Nephron (organoid): ENCODE data around the gene EPHB2.

Experiments
- H3K27ac Mint-ChIP-seq, 3 experiments: 2 replicates each; pipeline ENCODE4 v1.8.0; 2020; ENCODE audit warnings: mixed read lengths in 3 of 3, mild to moderate bottlenecking in 2 of 3, moderate library complexity in 1 of 3
- H3K27me3 Mint-ChIP-seq: 2 replicates; pipeline ENCODE4 v1.8.0; 2021; ENCODE audit warnings: low read depth, mild to moderate bottlenecking, moderate library complexity, mixed read lengths
- H3K36me3 Mint-ChIP-seq: 2 replicates; pipeline ENCODE4 v1.8.0; 2020; ENCODE audit warnings: low read depth, mixed read lengths
- H3K4me1 Mint-ChIP-seq: 2 replicates; pipeline ENCODE4 v1.8.0; 2020; ENCODE audit warnings: mixed read lengths
- H3K4me3 Mint-ChIP-seq, 3 experiments: 2 replicates each; pipeline ENCODE4 v1.8.0; 2020; ENCODE audit warnings: mild to moderate bottlenecking in 3 of 3, mixed read lengths in 3 of 3, moderate library complexity in 2 of 3
- H3K9me3 Mint-ChIP-seq: 2 replicates; pipeline ENCODE4 v1.8.0; 2020; ENCODE audit warnings: mixed read lengths
- TF ChIP-seq, protein P1 (sequence below), 3 experiments: fragments of 200-600 bp; sonication (generic); IDR thresholded peaks; one replicate each; pipeline ENCODE4 v1.5.0; 2021; ENCODE audit warnings: antibody characterized with exemption in 3 of 3; ENCODE audit not compliant: unreplicated experiment in 3 of 3

Gene EPHB2

DNA sequence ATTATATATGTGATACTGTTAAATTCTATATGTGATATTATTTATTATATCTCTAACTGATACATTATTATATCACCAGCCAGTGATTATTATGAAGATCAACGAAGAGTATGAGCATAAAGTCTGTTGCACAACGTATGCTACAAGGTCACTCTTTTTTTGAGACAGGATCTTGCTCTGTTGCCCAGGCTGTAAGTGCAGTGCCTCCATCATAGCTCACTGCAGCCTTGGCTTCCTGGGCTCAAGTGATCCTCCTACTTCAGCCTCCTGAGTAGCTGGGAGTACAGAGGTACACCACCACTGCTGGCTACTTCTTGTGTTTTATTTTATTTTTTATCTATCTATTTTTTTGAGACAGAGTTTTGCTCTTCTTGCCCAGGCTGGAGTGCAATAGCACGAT, 14.0 kb upstream of the EPHB2 start:
- TF ChIP-seq, protein P1, sequence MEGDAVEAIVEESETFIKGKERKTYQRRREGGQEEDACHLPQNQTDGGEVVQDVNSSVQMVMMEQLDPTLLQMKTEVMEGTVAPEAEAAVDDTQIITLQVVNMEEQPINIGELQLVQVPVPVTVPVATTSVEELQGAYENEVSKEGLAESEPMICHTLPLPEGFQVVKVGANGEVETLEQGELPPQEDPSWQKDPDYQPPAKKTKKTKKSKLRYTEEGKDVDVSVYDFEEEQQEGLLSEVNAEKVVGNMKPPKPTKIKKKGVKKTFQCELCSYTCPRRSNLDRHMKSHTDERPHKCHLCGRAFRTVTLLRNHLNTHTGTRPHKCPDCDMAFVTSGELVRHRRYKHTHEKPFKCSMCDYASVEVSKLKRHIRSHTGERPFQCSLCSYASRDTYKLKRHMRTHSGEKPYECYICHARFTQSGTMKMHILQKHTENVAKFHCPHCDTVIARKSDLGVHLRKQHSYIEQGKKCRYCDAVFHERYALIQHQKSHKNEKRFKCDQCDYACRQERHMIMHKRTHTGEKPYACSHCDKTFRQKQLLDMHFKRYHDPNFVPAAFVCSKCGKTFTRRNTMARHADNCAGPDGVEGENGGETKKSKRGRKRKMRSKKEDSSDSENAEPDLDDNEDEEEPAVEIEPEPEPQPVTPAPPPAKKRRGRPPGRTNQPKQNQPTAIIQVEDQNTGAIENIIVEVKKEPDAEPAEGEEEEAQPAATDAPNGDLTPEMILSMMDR (IDR thresholded peaks at IDR 0.05; ENCODE audit: unreplicated experiment in 3 of 3), result no peak
- Mint-ChIP-seq H3K27ac (no peak overlapping the region), H3K27me3 (peaks cover 17% of the 10 kb centered on the region), H3K9me3 (no peaks in the 10 kb centered on the region), H3K36me3 (no peaks in the 10 kb centered on the region), H3K4me1 (no peaks in the 10 kb centered on the region), H3K4me3 (no peak overlapping the region)

DNA sequence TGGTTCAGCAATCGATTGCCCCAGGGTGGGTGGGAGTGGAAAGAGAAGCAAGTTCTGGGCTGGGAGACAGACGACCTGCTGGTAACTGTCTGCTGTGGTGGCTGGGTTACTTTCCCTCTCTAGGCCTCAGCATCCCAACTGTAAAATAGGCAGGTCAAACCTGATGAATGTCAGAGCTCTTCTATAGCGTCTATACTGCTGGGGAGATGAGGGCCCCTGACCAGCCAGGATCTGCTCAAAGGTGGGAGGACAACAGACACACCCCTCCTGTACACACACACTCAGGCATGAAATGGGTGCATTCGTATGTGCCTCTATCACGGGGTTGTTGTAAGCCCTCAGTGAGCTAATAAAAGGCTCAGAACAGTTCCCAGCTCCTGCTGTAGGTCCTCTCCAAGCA, 12.7 kb upstream of the EPHB2 start:
- Mint-ChIP-seq H3K4me1 (no peaks in the 10 kb centered on the region), H3K27me3 (peaks cover 17% of the 10 kb centered on the region), H3K9me3 (no peaks in the 10 kb centered on the region), H3K36me3 (no peaks in the 10 kb centered on the region), H3K4me3 (no peak overlapping the region), H3K27ac (peak overlapping the region in 1 of 3 experiments; percentile 52)
- TF ChIP-seq, protein P1 (IDR thresholded peaks at IDR 0.05; ENCODE audit: unreplicated experiment in 3 of 3), result no peak

DNA sequence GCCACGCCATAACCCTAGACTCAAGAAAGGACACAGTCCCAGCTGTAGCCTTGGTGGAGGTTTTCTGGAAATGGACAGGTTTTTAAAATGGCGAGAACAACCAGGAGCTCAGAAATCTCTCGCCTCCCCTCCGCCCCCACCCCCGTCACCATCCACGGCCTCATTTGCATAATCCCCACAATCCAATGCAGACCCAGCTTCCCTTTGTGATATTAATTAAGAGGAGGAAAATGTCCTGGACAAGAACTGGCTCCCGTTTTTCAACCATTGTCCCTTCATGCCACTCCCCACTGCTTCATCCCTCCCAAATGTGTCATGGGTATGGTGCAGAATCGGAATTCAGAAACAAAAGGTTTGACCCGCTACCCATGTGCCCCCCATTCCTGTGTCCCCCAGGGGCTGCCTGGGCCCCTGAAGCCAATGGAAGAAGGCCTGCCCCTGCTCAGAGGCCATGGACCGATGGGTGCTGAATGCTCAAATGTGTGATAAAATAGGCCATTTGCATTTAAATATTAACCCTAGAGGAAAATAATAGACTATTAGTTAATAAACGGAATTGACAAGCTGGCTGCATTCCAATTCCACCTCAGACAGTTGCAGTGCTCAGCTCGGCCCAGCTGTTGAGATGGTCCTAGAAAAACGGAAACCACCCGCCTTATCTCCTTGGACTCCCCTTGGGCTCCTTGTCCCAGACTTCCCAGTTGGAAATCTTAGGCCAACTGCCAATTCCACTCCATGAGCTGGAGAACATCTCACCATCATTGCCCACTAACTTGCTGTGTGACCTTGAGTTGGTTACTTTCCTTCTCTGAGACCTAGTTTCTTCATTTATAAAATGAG, 10.7 kb upstream of the EPHB2 start:
- TF ChIP-seq, protein P1 (IDR thresholded peaks at IDR 0.05; ENCODE audit: unreplicated experiment in 3 of 3), result no peak
- Mint-ChIP-seq H3K27ac (no peak overlapping the region), H3K4me1 (no peaks in the 10 kb centered on the region), H3K4me3 (no peak overlapping the region), H3K27me3 (peaks cover 19% of the 10 kb centered on the region), H3K36me3 (no peaks in the 10 kb centered on the region), H3K9me3 (no peaks in the 10 kb centered on the region)

DNA sequence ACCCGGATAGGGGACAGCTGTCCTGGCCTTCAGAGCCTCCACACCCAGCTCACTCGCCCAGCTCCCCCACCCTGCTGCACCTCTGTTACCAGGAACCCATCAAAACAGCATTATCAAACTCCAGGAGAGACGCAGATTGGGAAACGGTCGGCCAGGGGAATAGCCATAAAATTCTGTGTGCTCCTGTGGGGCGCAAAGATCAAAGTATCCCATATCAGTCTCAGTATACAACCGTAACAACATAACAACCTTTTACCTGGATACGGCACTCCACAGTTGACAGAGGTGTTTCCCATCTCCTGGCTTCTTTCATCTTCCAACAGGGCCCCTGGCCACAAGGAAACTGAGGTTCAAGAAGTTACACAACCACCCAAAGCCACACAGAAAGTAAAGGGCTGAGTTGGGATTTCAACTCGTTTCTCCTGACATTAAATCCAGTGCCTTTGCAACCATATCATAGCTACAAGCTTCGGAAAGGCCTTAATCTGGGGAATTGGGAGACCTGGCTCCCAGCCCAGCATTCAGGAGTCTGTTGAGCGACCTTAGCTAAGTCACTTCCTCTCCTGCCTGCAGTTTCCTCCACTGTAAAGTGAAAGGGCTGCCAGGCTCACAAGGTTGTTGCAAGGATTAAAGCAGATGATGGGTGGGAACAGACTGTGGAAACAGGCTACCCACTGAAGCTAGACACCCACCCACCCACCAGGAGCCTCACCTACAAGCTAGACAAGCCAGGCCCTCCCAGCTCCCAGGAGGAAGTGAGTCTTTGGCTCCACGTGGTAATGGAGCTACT, 8.1 kb upstream of the EPHB2 start:
- peaks cover 30% of the 10 kb centered on the region for H3K27me3 Mint-ChIP-seq
- no peak overlapping the region for H3K27ac Mint-ChIP-seq
- no peaks in the 10 kb centered on the region for H3K9me3 Mint-ChIP-seq
- H3K4me3 Mint-ChIP-seq, result no peak overlapping the region
- TF ChIP-seq, protein P1 (IDR thresholded peaks at IDR 0.05; ENCODE audit: unreplicated experiment in 3 of 3), result no peak
- no peaks in the 10 kb centered on the region for H3K4me1 Mint-ChIP-seq
- no peaks in the 10 kb centered on the region for H3K36me3 Mint-ChIP-seq

DNA sequence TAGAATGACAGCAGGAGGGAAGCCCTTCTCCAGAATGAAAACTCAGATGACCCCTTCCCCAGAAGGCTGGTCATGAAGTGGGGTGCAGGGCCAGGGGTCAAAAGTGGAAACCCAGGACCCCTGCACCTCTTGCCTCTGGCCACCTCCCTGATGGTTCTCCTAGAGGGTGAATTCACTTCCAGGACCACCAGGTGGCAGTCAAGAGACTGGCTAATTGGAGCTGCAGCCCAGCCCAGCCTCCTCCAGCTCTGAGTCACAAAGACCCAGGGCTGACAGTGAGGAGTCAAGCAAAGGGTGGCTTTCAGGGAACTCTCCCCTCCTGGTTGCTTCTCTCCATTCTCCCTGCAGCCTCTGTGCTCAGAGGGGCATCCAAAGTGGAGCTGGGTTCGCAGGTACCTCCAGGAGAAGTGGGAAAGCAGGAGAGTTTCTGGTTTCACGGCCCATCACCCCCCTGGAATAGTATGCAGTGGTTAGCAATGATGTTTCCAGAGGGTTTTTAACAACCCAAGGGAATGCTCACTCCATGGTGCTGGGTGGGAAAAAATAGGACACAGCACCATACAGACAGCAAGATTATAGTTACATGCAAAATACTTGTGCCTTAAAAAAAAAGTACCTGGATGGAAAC, 6.1 kb upstream of the EPHB2 start:
- no peak overlapping the region for H3K27ac Mint-ChIP-seq
- peaks cover 47% of the 10 kb centered on the region for H3K27me3 Mint-ChIP-seq
- H3K4me1 Mint-ChIP-seq, result peaks cover 12% of the 10 kb centered on the region
- H3K9me3 Mint-ChIP-seq, result no peaks in the 10 kb centered on the region
- H3K4me3 Mint-ChIP-seq, result no peak overlapping the region
- TF ChIP-seq, protein P1 (IDR thresholded peaks at IDR 0.05; ENCODE audit: unreplicated experiment in 3 of 3), result peak; percentile 84 to 92 (median 85)
- no peaks in the 10 kb centered on the region for H3K36me3 Mint-ChIP-seq
